Eye (tissue), 1 donor: ENCODE results near the gene TMEM131L.
"Not testable (repeated sequence)": the region's sequence is repeated elsewhere in the genome, so short reads cannot be mapped to it uniquely, and the experiment has no call there.

Experiments used
- DNase-seq: peaks from one replicate; pipeline ENCODE4 v3.0.0-alpha.2; 2015

The TMEM131L gene

DNA sequence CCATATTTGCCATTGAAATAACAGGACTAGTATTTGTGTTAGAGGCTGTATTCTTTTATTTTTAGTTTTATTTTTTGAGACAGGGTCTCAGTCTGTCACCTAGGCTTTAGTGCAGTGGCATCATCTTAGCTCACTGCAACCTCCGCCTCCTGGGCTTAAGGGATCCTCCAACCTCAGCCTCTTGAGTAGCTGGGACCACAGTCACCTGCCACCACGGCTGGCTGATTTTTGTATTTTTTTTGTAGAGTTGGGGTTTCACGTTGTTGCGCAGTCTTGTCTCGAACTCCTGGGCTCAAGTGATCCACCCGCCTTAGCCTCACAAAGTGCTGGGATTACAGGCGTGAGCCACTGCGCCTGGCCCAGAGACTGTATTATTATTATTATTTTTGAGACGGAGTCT is 15.3 kb downstream of the TMEM131L start:
- DNase-seq: no peak

- no peak for DNase-seq
Observed at GRCh38 chr4:153483432-153484418, 17.6 kb downstream of the TMEM131L start.

DNA sequence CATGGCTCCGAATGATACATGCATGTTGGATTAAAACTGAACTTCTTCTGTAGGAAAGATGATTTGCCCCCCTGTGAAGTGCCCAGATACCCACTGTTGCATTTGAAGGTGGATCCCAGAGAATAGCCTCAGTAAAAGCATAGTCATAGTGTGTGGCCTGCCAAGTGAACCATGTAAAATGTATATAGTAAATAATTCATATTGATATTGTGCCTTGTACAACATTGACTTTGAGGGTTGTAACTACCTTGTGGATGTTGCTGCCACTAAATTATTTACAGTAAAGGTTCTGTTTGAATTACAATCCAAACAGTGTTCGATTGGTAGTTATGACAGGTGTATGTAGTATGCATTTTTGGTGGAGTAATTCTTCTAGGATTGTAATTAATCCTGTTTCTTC is 19.2 kb downstream of the TMEM131L start:
- DNase-seq: peak; percentile 76

DNA sequence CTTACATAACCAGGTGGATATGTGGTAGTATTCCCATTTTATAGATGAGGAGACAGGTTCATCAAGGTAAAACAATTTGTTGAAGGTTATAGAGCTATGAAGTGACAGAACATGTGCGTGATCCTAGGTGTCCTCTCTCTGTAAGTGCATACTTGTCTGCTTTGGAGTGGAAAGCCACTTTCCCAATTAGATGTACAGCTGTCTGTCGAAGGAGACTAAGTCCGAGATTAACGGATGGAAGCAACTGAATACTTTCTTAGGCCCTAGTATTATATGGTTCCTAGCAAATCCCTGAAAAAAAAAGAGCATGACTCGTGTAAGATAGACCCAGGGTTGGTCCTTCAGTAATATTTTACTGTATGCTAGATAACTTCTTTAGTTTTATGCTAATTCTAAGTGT is 19.7 kb downstream of the TMEM131L start:
- DNase-seq: peak; percentile 39

DNA sequence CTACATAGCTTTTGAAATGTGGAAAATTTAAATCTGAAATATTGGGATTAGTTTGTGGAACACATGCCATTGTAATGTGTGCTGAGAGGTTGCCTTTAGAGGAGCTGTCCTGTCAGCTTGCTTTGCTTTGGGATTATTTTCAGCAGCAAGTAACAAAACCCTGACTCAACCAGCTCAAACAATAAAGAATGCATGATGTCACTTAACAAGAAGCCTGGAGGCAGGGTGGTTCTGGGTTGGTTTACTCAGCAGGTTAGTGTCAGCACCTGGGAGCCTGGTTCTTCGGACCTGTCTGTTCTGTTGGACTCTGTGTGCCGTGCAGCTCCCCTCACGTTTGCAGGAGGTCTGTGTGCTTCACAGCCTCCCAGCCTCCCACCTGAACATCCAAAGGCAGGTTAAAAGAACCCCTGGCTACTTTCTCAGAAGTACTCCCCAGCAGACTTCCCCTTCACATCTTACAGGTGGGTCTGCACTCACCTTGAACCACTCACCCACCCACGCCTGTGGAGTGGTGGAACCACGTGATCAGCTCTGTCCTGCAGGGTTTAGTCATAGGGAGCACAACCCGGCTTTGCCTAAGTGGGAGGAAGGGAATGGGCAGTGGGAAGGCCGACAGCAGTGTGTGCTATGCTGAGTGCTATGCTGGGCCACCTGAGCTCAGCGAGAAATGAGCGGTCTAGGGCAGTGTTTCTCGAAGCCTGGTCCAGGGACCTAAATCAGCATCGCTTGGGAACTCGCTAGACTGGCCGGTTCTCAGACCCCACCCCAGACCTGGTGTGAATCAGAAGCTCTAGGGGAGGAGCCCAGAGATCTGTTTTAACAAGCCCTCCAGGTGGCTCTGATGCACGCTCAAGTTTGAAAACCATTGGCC is 20.4 kb downstream of the TMEM131L start:
- DNase-seq: no peak

GRCh38 chr4:153488006-153488891 is 22.1 kb downstream of the TMEM131L start:
- no peak for DNase-seq

GRCh38 chr4:153489856-153490558 is 23.8 kb downstream of the TMEM131L start:
- DNase-seq: peak; percentile 24

- no peak for DNase-seq
Observed at GRCh38 chr4:153490985-153491483, 24.9 kb downstream of the TMEM131L start.

- DNase-seq: no peak
Observed at GRCh38 chr4:153494562-153494961, 28.4 kb downstream of the TMEM131L start.

GRCh38 chr4:153495480-153496193 is 29.5 kb downstream of the TMEM131L start:
- no peak for DNase-seq

DNA sequence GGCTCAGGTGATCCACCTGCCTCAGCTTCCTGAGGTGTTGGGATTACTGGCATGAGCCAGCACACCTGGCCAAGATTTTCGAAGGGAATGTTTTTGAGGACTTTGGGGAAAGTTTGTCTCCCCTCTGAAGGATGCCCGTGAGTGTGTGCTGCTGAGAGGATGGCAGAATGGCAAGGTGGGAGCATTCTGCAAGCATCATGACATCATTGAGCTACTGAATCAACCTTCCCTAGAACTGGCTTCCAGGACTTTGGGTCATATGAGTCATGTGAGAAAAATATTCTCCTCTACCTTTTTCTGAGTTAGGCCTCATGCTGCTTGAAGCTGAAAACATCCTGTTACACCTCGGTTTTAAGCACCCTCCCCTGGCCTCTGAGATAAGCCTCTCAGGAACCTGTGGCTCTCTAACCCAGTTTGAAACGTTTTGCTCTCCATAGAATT is 31.0 kb downstream of the TMEM131L start:
- no peak for DNase-seq

GRCh38 chr4:153497988-153498967 is 32.1 kb downstream of the TMEM131L start:
- DNase-seq: peak; percentile 67

- DNase-seq: no peak
Observed at GRCh38 chr4:153499005-153499404, 32.8 kb downstream of the TMEM131L start.

GRCh38 chr4:153501578-153501977 is 35.4 kb downstream of the TMEM131L start:
- DNase-seq: no peak

- DNase-seq: no peak
Observed at GRCh38 chr4:153502584-153502983, 36.4 kb downstream of the TMEM131L start.

DNA sequence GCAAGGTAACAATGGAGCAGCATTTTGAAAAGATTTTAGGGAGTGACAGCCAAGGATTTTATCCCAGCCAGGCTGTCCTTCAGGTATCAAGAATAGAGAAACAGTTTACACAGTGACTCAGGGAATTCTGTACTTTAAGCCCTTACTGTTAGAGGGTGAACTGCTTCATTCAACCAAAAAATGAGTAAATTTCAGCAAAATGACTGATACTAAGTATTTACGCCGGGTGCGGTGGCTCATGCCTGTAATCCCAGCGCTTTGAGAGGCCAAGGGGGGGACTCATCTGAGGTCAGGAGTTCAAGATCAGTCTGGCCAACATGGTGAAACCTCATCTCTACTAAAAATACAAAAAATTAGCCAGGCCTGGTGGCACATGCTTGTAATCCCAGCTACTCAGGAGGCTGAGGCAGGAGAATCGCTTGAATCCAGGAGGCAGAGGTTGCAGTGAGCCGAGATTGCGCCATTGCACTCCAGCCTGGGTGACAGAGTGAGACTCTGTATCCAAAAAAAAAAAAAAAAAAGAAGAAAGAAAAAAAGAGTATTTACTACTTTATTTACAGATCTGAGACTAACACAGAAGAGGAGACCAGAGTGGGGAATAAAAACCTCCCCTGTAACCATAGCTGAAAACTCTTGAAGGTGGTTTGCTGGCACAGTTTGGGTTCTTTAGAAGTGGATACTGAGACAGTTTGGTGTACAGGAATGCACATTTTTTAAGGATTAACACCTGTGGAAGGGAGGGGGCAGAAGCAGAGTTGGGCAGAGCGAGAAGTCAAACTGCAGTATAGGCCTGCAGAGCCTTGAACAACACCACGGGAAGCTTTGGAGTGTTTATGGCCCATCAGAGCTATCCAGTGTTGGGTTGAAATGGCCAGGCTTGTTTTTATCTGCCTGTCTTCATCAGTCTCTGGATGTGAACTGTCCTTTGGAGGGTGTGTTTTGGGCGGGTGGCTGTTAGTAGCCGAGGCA is 40.5 kb downstream of the TMEM131L start:
- DNase-seq: no peak

DNA sequence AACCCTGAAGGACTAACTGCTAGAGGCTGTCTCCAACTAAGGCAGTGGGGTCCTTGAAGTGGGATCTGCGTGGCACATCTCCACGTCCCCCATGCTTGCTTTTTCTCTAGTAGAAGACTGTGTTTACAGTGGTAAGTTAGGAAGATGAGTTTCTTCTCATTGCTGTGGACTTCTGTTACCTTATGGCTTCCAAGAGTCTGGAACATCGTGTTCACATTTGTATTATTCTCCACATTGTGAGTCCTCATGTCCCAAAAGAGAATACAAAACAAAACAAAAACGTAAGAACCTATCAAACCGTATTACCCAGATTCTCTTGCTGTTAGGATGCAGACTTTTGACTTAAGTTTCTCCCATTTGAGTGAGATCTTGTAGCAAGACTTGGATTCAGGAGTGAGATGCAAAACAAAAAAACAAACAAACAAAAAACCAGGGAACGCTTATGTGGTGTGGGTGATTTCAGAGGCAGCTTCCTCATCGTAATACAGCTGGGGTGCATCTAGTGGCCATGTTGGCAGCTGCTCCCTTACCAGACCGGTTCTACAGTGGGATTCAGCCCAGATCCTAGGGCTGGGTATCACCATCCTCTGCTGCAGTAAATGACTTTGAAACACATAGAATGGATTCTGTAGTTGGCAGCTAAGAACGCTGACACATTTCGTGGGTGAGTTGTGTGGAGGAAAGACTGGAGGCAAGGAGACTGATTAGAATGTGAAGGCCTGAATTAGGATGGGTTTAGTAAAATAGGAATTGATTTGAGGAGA is 41.3 kb downstream of the TMEM131L start:
- DNase-seq: no peak

GRCh38 chr4:153509212-153509611 is 43.1 kb downstream of the TMEM131L start:
- not testable (repeated sequence) for DNase-seq
